Posterior cingulate gyrus (tissue), 11 donors: ENCODE measurements around the gene INSYN1.
"Not testable (repeated sequence)": the region's sequence is repeated elsewhere in the genome, so short reads cannot be mapped to it uniquely, and the experiment has no call there.

Source experiments
- DNase-seq, 10 donors: peaks; one replicate each; pipeline versions ENCODE4 v3.0.0 to v3.0.0-alpha.2; 2020 to 2021; ENCODE audit warnings: mixed read lengths in 3 of 10
- intact Hi-C: fragments of 100-400 bp; cut with DNase I; formaldehyde crosslinking; loops from one replicate; pipeline ENCODE4 v1.15.1; 2023

Gene INSYN1

GRCh38 chr15:73753250-73754130, at the start of gene INSYN1:
Gene INSYN1 (minus strand): TSS chr15:73753351. CDS start chr15:73751130, 2,221 bp downstream.
- peak in 7 of 10 donors; percentile 50 to 93 (median 62) for DNase-seq
- intact Hi-C loops, result no loop called here

DNA sequence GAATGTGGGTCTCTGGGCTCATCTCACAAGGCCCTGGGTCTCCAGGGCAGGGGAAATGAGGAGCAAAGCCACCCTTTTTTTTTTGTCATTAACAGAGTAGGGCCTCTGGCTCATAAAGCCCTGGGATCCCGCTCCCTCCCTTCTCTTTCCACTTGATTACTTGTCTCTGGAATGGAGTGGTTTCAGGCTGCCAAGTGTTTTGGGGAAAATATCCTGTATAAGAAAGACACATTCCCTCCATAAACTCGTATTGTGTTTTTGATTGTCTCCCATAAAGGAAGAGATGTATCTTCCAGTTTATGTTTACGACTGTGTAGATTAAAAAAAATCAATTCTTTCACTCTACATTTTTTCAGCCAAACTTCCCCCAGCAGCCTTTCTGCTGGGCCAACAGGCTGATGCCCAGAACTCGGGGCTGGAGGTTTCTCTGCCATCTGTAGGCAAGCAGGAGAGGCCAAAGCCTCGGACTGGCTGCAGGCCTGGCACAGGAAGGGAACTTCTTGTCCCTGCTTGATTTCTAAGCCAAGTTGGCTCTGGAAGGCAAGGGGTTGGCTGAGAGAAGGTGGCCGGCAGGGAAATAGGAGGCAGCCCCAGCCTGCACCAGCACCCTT, 49.4 kb upstream of the INSYN1 start:
- peak in 9 of 10 donors; percentile 38 to 90 (median 55) for DNase-seq
- intact Hi-C loops, result no loop called here

GRCh38 chr15:73800662-73801345, 47.7 kb upstream of the INSYN1 start:
- intact Hi-C loops, result no loop called here
- DNase-seq, result peak; percentile 34 to 96 (median 78)

DNA sequence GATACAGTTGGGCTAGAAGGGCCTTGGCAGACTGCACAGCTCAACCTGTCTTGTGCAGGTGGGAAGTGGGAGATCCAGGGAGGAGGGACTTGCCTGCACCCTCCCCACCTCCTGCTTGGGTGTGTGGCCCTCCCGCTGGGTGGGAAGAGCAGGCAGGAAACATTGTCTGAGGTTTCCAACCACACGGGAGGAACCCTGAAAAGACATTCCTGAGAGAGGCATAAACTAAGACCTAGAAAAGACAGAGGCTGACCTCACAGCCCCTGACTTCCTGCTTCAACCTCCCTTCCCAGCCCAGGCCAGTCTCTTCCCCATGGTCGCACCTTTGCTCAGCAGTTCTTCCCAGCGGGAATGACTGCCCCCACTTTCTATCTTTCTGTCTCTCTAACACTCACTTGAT, 46.3 kb upstream of the INSYN1 start:
- peak in 1 of 10 donors; percentile 24 for DNase-seq
- intact Hi-C loops, result no loop called here

DNA sequence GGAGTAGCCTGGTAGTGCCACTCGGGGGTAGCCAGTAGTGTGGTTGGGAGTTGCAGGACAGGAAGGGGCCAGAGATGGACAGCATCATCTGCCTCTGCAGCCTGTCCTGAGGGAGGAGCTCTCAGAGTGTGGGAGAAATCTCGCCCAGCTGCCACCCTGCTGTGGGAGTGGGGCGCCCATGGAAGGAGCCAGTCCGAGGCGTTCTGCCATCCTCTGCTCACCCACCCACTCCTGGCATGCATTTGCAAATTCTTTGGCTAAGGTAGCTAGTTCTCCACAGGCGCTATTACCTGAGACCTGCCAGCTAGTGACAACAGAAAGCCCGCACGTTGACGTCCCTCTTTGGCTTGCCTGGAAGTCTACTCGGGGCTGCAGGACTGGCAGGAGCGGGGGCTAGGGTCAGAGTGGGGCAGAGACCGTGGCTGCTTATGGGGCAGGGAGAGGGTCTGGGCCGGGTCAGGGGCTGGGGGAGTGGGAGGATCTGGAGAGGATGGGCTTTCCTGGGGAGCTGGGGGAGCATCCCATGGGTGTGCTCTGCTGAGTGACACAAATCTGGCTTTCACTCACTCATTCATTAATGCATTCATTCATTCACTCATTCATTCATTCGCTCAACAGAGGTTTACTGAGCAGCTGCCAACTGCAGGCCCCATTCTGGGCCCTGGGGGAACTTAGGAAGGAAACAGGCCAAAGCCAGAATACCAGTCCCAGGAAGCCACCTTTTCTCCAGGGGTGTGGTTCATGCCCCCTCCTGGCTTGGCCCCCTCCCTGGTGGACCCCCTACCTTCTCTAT, 44.4 kb upstream of the INSYN1 start:
- DNase-seq, result peak in 2 of 10 donors; percentile 84 to 86

GRCh38 chr15:73796331-73796831, 43.2 kb upstream of the INSYN1 start:
- DNase-seq, result peak in 2 of 10 donors; percentile 34 to 79
- intact Hi-C loops, result no loop called here

More for the DNA sequence above, 44.4 kb upstream of the INSYN1 start:
- intact Hi-C loops, result no loop called here

GRCh38 chr15:73794443-73795133, 41.4 kb upstream of the INSYN1 start:
- intact Hi-C loops, result no loop called here
- peak in 1 of 10 donors; percentile 68 for DNase-seq

- intact Hi-C loops, result not testable (repeated sequence)
Measured at GRCh38 chr15:73792899-73793541, 39.9 kb upstream of the INSYN1 start.

GRCh38 chr15:73792415-73792814, 39.3 kb upstream of the INSYN1 start:
- DNase-seq, result peak in 2 of 10 donors; percentile 74 to 82
- intact Hi-C loops, result no loop called here

More at GRCh38 chr15:73792899-73793541, 39.9 kb upstream of the INSYN1 start:
- DNase-seq, result peak in 2 of 10 donors; percentile 9 to 19

DNA sequence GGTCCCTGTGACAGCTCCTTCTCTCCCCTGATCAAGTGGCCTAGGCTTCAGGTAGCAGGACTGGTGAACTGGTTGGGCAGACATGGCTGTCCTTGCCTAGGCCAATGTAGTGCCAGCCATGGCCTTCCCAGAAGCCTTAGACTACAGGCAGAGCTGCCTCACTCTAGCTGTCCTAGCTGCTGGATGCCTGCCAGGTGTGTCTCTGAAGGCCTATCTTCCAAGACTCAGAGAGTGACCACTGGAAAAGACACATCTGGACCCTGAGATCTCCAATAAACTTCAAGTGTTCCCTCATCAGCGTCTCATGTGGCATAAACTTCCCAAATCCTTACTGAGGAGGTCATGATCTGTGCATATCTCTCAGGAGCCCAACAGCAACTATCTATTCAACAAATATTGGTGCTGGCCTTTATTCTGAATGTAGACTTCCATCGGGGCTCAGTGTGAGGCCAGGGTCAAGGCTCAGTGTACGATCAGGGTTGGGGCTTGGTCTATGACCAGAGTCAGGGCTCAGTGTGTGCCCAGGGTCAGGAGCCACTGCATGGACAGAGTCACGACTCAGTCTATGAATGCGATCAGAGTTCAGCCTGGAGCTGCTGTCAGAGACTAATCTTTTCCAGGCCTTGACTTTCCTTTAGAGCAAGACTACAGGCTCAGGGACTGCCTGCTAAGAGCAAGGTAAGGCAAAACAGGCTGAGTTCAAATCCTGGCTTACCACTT, 36.5 kb upstream of the INSYN1 start:
- intact Hi-C loops, result no loop called here
- DNase-seq, result peak in 2 of 10 donors; percentile 15 to 26

- intact Hi-C loops, result no loop called here
- DNase-seq, result peak in 1 of 10 donors; percentile 21
Measured at GRCh38 chr15:73787621-73788020, 34.5 kb upstream of the INSYN1 start.

GRCh38 chr15:73786538-73786937, 33.4 kb upstream of the INSYN1 start:
- intact Hi-C loops, result no loop called here
- peak in 9 of 10 donors; percentile 43 to 91 (median 60) for DNase-seq

GRCh38 chr15:73785256-73786014, 32.3 kb upstream of the INSYN1 start:
- peak in 2 of 10 donors; percentile 15 to 83 for DNase-seq
- intact Hi-C loops, result not testable (repeated sequence)

DNA sequence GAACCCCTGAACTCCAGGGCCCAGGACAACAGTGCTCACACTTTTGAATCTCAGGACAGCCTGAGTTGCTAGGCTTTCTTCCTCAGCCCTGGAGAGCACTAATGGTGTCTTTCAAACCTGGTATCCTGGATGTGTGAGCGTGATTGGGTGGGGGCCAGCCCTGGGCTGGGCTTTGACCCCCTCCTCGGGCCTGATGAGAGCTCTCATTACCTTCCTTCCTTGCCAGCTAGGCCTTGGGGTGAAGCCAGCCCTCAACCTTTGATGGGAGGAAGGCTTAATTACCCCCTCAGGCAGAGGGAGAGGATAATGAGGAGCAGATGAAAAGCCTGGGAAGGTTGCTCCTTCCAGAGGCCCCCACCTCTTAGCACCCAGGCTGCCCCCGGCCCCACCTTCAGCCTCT, 31.1 kb upstream of the INSYN1 start:
- intact Hi-C loops, result no loop called here
- DNase-seq, result peak in 2 of 10 donors; percentile 38 to 80

GRCh38 chr15:73782344-73782959, 29.3 kb upstream of the INSYN1 start:
- intact Hi-C loops, result no loop called here
- peak in 1 of 10 donors; percentile 27 for DNase-seq

GRCh38 chr15:73781038-73781925, 28.1 kb upstream of the INSYN1 start:
- intact Hi-C loops, result no loop called here
- DNase-seq, result no peak
